ENCODE results near the gene CAMK4.

GRCh38 chr5:111530298-111530740 lies 306.1 kb downstream of the CAMK4 start:
- no peak for TF ChIP-seq CTCF (IDR thresholded peaks at IDR 0.05; ENCODE audit: insufficient read depth, low read depth, low read length)
- no peak for TF ChIP-seq EZH2 (IDR thresholded peaks at IDR 0.05; ENCODE audit: insufficient read depth, low read length)
